Activated CD4-positive, alpha-beta T cell treated with anti-CD3 and anti-CD28 coated beads for 36 hours (primary cell): ENCODE measurements around the gene UBE2Q2. TPM values are rescaled to one million over a fixed set of nuclear protein-coding genes. Genes with fewer than 3 reads are reported as not detected.
"Not testable (repeated sequence)": the region's sequence is repeated elsewhere in the genome, so short reads cannot be mapped to it uniquely, and the experiment has no call there.

ENCODE experiments used
- ATAC-seq: fragments of 200-7000 bp; cut with Tn5 transposase; one replicate; pipeline ENCODE4 v1.10.0; 2021; ENCODE audit warnings: mild to moderate bottlenecking, moderate library complexity
- CTCF ChIA-PET: fragments of 350-600 bp; sonication (Branson Sonifier 250); formaldehyde crosslinking; loops from one replicate; lab custom pipeline; 2021; ENCODE audit warnings: antibody characterized with exemption; lab: Charles Lee
- POLR2A ChIA-PET: fragments of 350-600 bp; sonication (Branson Sonifier 250); formaldehyde crosslinking; loops from one replicate; lab custom pipeline; 2021; ENCODE audit warnings: antibody characterized with exemption, inconsistent platforms; lab: Charles Lee
- DNase-seq: peaks from one replicate; pipeline ENCODE4 v3.0.0-alpha.2; 2020
- H3K27ac Mint-ChIP-seq: one replicate; pipeline ENCODE4 v1.8.0; 2021; ENCODE audit warnings: mixed read lengths
- H3K27me3 Mint-ChIP-seq: one replicate; pipeline ENCODE4 v1.8.0; 2021; ENCODE audit warnings: mixed read lengths
- H3K36me3 Mint-ChIP-seq: one replicate; pipeline ENCODE4 v1.8.0; 2021; ENCODE audit warnings: low read depth, mixed read lengths
- H3K4me1 Mint-ChIP-seq: one replicate; pipeline ENCODE4 v1.8.0; 2021; ENCODE audit warnings: mixed read lengths
- H3K4me3 Mint-ChIP-seq: one replicate; pipeline ENCODE4 v1.8.0; 2021; ENCODE audit warnings: mild to moderate bottlenecking, moderate library complexity, mixed read lengths
- H3K9me3 Mint-ChIP-seq: one replicate; pipeline ENCODE4 v1.8.0; 2021; ENCODE audit warnings: low read depth, mixed read lengths
- intact Hi-C, 2 experiments: fragments of 100-400 bp; cut with DNase I in 1 of 2; cut with micrococcal nuclease in 1 of 2; formaldehyde crosslinking; loops; one replicate each; pipeline versions ENCODE4 v1.14.2 to v1.15.1; 2022 to 2024; cut with DNase I, micrococcal nuclease
- total RNA-seq, 2 experiments: library from RNA; stranded (reverse); gene quantifications; one replicate each; pipeline ENCODE4 v1.2.3, GENCODE V29; 2021

Gene UBE2Q2
- total RNA-seq, 2 experiments from 2014 or later = 14.9 to 15.1 TPM

GRCh38 chr15:75866916-75867315 is 23.7 kb downstream of the UBE2Q2 start:
- Mint-ChIP-seq H3K9me3 (no peaks in the 10 kb centered on the region), H3K4me3 (no peak overlapping the region), H3K27ac (no peak overlapping the region), H3K36me3 (peaks cover 26% of the 10 kb centered on the region), H3K27me3 (no peaks in the 10 kb centered on the region), H3K4me1 (peaks cover 35% of the 10 kb centered on the region)
- POLR2A ChIA-PET = no interaction called here
- CTCF ChIA-PET = interaction anchor here (0.6 kb wide), 1 partner anchor 19 kb away, joined by 3 read pairs; no protein-coding TSS in a partner anchor
- intact Hi-C loops = no loop called here
- ATAC-seq (peak; percentile 16), DNase-seq (no peak)

- H3K36me3 Mint-ChIP-seq = peaks cover 21% of the 10 kb centered on the region
- no peak overlapping the region for H3K4me3 Mint-ChIP-seq
Observed at GRCh38 chr15:75867449-75867848, 24.2 kb downstream of the UBE2Q2 start.

DNA sequence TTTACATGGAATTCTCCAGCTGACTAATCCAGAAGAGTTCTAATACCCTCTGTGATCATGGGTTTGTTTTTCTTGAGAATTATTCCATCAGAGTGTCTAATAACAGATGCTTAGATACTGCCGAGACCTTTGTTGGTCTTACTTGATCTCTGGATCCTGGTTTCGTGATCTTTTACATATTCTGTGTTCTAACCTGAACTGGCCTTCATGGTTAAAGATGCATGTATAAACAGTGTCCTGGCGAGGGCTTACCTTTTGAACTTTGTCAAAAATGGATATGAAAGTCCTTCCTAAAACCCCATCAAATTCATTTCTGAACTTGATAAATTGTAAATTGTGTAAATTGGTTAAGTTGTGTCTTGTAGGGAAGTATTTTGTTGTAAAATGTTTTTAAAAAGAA is 24.8 kb downstream of the UBE2Q2 start:
- DNase-seq (no peak), ATAC-seq (no peak)
- peaks cover 34% of the 10 kb centered on the region for H3K4me1 Mint-ChIP-seq
- ChIA-PET CTCF (interaction anchor here (1.2 kb wide), 2 partner anchors 8 to 16 kb away, joined by 3 to 5 read pairs; no protein-coding TSS in a partner anchor), POLR2A (no interaction called here)
- intact Hi-C loops = no loop called here
- no peaks in the 10 kb centered on the region for H3K27me3 Mint-ChIP-seq
- H3K36me3 Mint-ChIP-seq = peaks cover 19% of the 10 kb centered on the region
- no peak overlapping the region for H3K27ac Mint-ChIP-seq
- no peak overlapping the region for H3K4me3 Mint-ChIP-seq
- no peaks in the 10 kb centered on the region for H3K9me3 Mint-ChIP-seq

More at GRCh38 chr15:75867449-75867848, 24.2 kb downstream of the UBE2Q2 start:
- intact Hi-C loops = no loop called here
- ATAC-seq (no peak), DNase-seq (no peak)
- no peaks in the 10 kb centered on the region for H3K27me3 Mint-ChIP-seq
- POLR2A ChIA-PET = no interaction called here
- CTCF ChIA-PET = interaction anchor here (0.6 to 1.2 kb wide), 2 partner anchors 17 to 19 kb away, joined by 3 read pairs; no protein-coding TSS in a partner anchor
- no peak overlapping the region for H3K27ac Mint-ChIP-seq
- peaks cover 35% of the 10 kb centered on the region for H3K4me1 Mint-ChIP-seq
- no peaks in the 10 kb centered on the region for H3K9me3 Mint-ChIP-seq

- CTCF ChIA-PET = interaction anchor here (0.7 kb wide), 1 partner anchor 126 kb away, joined by 4 read pairs; no protein-coding TSS in a partner anchor
- Mint-ChIP-seq H3K27me3 (no peaks in the 10 kb centered on the region), H3K27ac (no peak overlapping the region), H3K4me1 (peaks cover 24% of the 10 kb centered on the region), H3K36me3 (peaks cover 25% of the 10 kb centered on the region), H3K4me3 (no peak overlapping the region), H3K9me3 (no peaks in the 10 kb centered on the region)
- DNase-seq = no peak
- no peak for ATAC-seq
- intact Hi-C loops = no loop called here
- POLR2A ChIA-PET = no interaction called here
Observed at GRCh38 chr15:75869446-75869845, 26.2 kb downstream of the UBE2Q2 start.

DNA sequence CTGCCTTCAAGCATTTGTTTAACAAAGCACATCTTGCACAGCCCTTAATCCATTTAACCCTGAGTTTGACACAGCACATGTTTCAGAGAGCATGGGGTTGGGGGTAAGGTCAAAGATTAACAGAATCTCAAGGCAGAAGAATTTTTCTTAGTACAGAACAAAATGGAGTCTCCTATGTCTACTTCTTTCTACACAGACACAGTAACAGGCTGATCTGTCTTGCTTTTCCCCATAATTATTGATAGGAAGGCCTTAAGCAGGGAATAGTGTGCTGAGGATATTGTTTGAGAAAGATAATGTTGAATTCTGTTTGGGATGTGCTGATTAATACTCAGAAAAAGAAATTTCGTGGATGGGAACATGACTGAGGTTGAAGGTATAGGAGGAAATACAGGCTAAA is 28.3 kb downstream of the UBE2Q2 start:
- H3K36me3 Mint-ChIP-seq = peaks cover 25% of the 10 kb centered on the region
- H3K4me1 Mint-ChIP-seq, H3K27ac Mint-ChIP-seq, ATAC-seq, H3K27me3 Mint-ChIP-seq, H3K4me3 Mint-ChIP-seq, DNase-seq, CTCF ChIA-PET, POLR2A ChIA-PET, intact Hi-C loops, H3K9me3 Mint-ChIP-seq: not testable (repeated sequence)

DNA sequence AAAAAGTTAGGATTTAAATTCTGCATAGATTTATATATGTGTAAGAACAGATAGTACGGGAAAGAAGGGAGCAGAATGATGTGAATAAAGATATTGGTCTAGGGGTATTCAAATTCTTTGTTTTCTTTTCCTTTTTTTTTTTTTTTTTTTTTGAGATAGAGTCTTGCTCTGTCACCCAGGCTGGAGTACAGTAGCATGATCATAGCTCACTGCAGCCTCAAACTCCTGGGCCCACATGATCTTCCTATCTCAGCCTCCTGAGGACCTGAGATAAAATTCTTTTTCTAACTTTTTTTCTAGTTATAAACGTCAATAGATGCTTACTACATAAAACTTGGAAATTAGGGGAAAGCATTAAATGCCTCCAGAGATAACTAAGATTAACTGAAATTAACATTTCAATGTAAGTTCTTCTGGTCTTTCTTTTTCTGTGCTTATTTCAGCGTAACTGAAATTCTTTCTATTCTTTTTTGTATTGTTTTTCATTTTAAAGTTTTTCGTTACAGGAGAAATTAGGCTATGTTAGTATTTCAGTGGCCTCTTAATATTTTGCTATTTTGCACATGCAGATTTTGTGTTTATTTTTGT is 29.2 kb downstream of the UBE2Q2 start:
- POLR2A ChIA-PET = no interaction called here
- Mint-ChIP-seq H3K27ac (no peak overlapping the region), H3K4me3 (no peak overlapping the region), H3K27me3 (no peaks in the 10 kb centered on the region), H3K9me3 (no peaks in the 10 kb centered on the region), H3K36me3 (peaks cover 25% of the 10 kb centered on the region), H3K4me1 (peaks cover 2% of the 10 kb centered on the region)
- intact Hi-C loops = no loop called here
- DNase-seq = no peak
- CTCF ChIA-PET = no interaction called here
- ATAC-seq = no peak

- Mint-ChIP-seq H3K27ac (no peak overlapping the region), H3K4me1 (peaks cover 2% of the 10 kb centered on the region), H3K9me3 (no peaks in the 10 kb centered on the region), H3K27me3 (no peaks in the 10 kb centered on the region), H3K36me3 (peaks cover 9% of the 10 kb centered on the region), H3K4me3 (no peak overlapping the region)
- ChIA-PET POLR2A (no interaction called here), CTCF (interaction anchor here (0.6 to 0.8 kb wide), 3 partner anchors 15 to 302 kb away, joined by 3 to 4 read pairs (median 3); no protein-coding TSS in a partner anchor)
- intact Hi-C loops = no loop called here
- DNase-seq = no peak
- ATAC-seq = no peak
Observed at GRCh38 chr15:75884041-75884440, 40.8 kb downstream of the UBE2Q2 start.

DNA sequence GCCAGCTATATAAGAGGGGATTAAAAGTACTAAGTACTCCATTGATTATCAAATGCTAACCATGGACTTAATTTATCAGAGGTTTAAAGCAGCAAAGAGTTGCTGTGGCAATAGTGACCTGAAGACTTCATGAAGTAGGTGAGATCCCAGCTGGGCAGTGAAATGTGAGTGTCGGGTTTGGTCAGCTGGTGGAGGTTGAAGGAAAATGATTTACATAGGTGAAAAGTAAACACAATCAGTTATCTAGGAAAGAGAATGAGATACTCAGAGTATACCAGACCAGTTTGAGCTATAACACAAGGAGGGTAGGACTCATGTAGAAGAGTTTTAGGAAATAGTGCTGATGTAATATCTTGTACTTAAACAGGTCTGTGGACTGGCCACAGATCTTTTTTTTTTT is 43.9 kb downstream of the UBE2Q2 start:
- ChIA-PET CTCF (interaction anchor here (0.7 to 1.1 kb wide), 3 partner anchors 10 to 755 kb away, joined by 3 read pairs; no protein-coding TSS in a partner anchor), POLR2A (no interaction called here)
- Mint-ChIP-seq H3K4me3 (no peak overlapping the region), H3K9me3 (no peaks in the 10 kb centered on the region), H3K27me3 (no peaks in the 10 kb centered on the region), H3K27ac (no peak overlapping the region), H3K4me1 (peaks cover 12% of the 10 kb centered on the region), H3K36me3 (peaks cover 10% of the 10 kb centered on the region)
- intact Hi-C loops = no loop called here
- ATAC-seq = no peak
- no peak for DNase-seq

GRCh38 chr15:75891895-75892294 is 48.6 kb downstream of the UBE2Q2 start:
- Mint-ChIP-seq H3K36me3 (peaks cover 9% of the 10 kb centered on the region), H3K4me3 (no peak overlapping the region), H3K27ac (peak overlapping the region; percentile 74), H3K9me3 (no peaks in the 10 kb centered on the region), H3K4me1 (peaks cover 10% of the 10 kb centered on the region), H3K27me3 (no peaks in the 10 kb centered on the region)
- no peak for DNase-seq
- ChIA-PET POLR2A (no interaction called here), CTCF (interaction anchor here (0.7 kb wide), 2 partner anchors 11 to 128 kb away, joined by 3 to 4 read pairs; no protein-coding TSS in a partner anchor)
- peak; percentile 81 for ATAC-seq
- intact Hi-C loops = no loop called here

DNA sequence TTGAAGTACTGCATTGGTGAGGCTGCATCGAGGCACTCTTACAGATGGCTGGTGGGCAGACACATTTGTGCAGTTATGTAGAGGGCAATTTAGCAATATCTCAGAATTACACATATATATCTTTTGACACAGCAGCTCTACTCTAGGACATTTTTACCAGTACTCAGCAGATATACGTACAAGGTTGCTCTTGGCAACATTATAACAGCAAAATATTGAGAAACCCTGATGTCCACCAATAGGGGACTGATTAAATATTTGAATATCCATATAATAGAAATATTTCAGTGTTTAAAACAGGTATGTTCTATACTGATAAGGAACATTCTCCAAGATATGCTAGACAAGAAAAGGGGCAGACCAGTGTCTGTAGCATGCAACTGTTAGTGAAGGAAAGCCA is 52.5 kb downstream of the UBE2Q2 start:
- DNase-seq = no peak
- H3K4me3 Mint-ChIP-seq = no peak overlapping the region
- no peak overlapping the region for H3K27ac Mint-ChIP-seq
- no peak for ATAC-seq
- no peaks in the 10 kb centered on the region for H3K27me3 Mint-ChIP-seq
- peaks cover 7% of the 10 kb centered on the region for H3K36me3 Mint-ChIP-seq
- peaks cover 11% of the 10 kb centered on the region for H3K4me1 Mint-ChIP-seq
- no peaks in the 10 kb centered on the region for H3K9me3 Mint-ChIP-seq
- POLR2A ChIA-PET = no interaction called here
- CTCF ChIA-PET = no interaction called here
- intact Hi-C loops = no loop called here

GRCh38 chr15:75900577-75900976 is 57.3 kb downstream of the UBE2Q2 start:
- Mint-ChIP-seq H3K4me3 (no peak overlapping the region), H3K9me3 (no peaks in the 10 kb centered on the region), H3K4me1 (peaks cover 31% of the 10 kb centered on the region), H3K27ac (no peak overlapping the region), H3K36me3 (peaks cover 11% of the 10 kb centered on the region), H3K27me3 (no peaks in the 10 kb centered on the region)
- no peak for ATAC-seq
- intact Hi-C loops = loop anchor here in 1 of 2 experiments (5.0 kb wide), 4 partner anchors 143 to 1283 kb away; partner anchors contain the start of genes C15orf39, CLK3 and SNUPN
- no peak for DNase-seq
- ChIA-PET POLR2A (no interaction called here), CTCF (no interaction called here)

DNA sequence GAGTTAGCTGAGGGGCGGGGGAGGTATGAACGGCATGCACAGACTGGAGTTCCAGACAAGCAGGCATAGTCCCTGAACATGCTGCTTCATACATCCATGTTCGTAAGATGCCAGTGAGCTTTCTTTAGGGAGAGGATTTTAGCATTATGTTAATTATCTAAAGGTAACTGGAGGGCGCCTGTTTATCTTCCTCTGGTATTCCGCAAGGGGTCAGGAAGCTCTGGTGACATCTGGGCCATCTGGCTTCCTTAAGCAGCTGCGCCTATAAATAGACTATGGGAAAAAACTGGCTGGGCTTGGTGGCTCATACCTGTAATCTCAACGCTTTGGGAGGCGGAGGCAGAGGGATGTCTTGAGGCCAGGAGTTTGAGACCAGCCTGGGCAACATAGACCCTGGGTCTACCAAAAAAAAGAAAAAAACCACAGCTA is 58.9 kb downstream of the UBE2Q2 start:
- Mint-ChIP-seq H3K4me3 (peak overlapping the region; percentile 40), H3K27me3 (no peaks in the 10 kb centered on the region), H3K4me1 (peaks cover 40% of the 10 kb centered on the region), H3K27ac (peak overlapping the region; percentile 51), H3K36me3 (peaks cover 20% of the 10 kb centered on the region), H3K9me3 (no peaks in the 10 kb centered on the region)
- no peak for DNase-seq
- POLR2A ChIA-PET = no interaction called here
- CTCF ChIA-PET = interaction anchor here (0.7 to 1.8 kb wide), 3 partner anchors 12 to 160 kb away, joined by 3 to 6 read pairs (median 4); no protein-coding TSS in a partner anchor
- intact Hi-C loops = loop anchor here in 1 of 2 experiments (5.0 kb wide), 4 partner anchors 145 to 1285 kb away; partner anchors contain the start of genes C15orf39, CLK3 and SNUPN
- ATAC-seq = no peak
